IMR-90 (cell line): ENCODE results near the gene COX8C.

Experiments used
- CTCF ChIP-seq: conservative IDR thresholded peaks from 2 replicates; pipeline ENCODE4 v1.5.1; 2012; ENCODE audit warnings: mild to moderate bottlenecking, low read depth, low read length, improper control_type of control experiment
- MAFK ChIP-seq: IDR thresholded peaks from 2 replicates; pipeline ENCODE4 v1.6.1; 2012; ENCODE audit warnings: low read depth, low read length, improper control_type of control experiment
- POLR2A ChIP-seq: IDR thresholded peaks from 2 replicates; pipeline ENCODE4 v1.6.1; 2012; ENCODE audit warnings: mild to moderate bottlenecking, low read depth, low read length

- TF ChIP-seq CTCF (no peak), MAFK (no peak), POLR2A (no peak)
Observed at GRCh38 chr14:93368996-93369712, 22.2 kb downstream of the COX8C start.
